Central memory CD8-positive, alpha-beta T cell (primary cell): Measurements from ENCODE around the gene PRL.

Source experiments
- ATAC-seq: fragments of 150-1000 bp; cut with Tn5 transposase; replicated peaks from 2 replicates; pipeline ENCODE4 v1.10.0; 2022; ENCODE audit warnings: mild to moderate bottlenecking, moderate FRiP score, moderate number of reproducible peaks; ENCODE audit not compliant: poor library complexity, severe bottlenecking; ENCODE audit errors: extremely low read depth
- DNase-seq, 2 donors: peaks; one replicate each; pipeline ENCODE4 v3.0.0; 2021; ENCODE audit warnings: low spot score in 2 of 2
- H3K27ac Mint-ChIP-seq: one replicate; pipeline ENCODE4 v1.8.0; 2022; ENCODE audit warnings: low read depth, mild to moderate bottlenecking, moderate library complexity, mixed read lengths
- H3K27me3 Mint-ChIP-seq: one replicate; pipeline ENCODE4 v1.8.0; 2022; ENCODE audit warnings: mixed read lengths
- H3K36me3 Mint-ChIP-seq: one replicate; pipeline ENCODE4 v1.8.0; 2022; ENCODE audit warnings: mild to moderate bottlenecking, moderate library complexity, mixed read lengths; ENCODE audit not compliant: insufficient read depth
- H3K4me1 Mint-ChIP-seq: one replicate; pipeline ENCODE4 v1.8.0; 2022; ENCODE audit warnings: mixed read lengths
- H3K4me3 Mint-ChIP-seq: one replicate; pipeline ENCODE4 v1.8.0; 2022; ENCODE audit warnings: mild to moderate bottlenecking, moderate library complexity, mixed read lengths
- H3K9me3 Mint-ChIP-seq: one replicate; pipeline ENCODE4 v1.8.0; 2022; ENCODE audit warnings: mixed read lengths

Gene PRL

DNA sequence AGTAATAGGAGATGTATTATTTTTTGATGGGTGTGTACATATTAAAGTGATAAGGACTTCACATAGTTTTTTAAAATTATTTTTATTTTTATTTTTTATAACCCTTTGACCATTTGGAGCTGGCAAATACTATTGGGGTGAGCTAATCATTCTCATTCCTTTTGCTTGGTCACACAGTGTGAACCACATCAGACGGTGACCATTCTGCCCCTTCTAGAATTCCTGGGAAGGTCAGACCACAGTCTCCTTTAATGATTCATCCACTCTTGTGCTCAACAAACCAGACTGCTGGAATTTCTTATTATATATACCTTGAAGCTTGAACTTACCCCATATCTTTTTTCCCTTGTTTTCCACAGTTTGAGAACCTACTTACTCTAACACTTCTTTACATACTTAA, 23.9 kb upstream of the PRL start:
- Mint-ChIP-seq H3K27ac (no peak overlapping the region), H3K4me1 (no peaks in the 10 kb centered on the region), H3K9me3 (peaks cover 8% of the 10 kb centered on the region), H3K27me3 (no peaks in the 10 kb centered on the region), H3K4me3 (no peak overlapping the region), H3K36me3 (no peaks in the 10 kb centered on the region)
- no peak for ATAC-seq
- DNase-seq: no peak

DNA sequence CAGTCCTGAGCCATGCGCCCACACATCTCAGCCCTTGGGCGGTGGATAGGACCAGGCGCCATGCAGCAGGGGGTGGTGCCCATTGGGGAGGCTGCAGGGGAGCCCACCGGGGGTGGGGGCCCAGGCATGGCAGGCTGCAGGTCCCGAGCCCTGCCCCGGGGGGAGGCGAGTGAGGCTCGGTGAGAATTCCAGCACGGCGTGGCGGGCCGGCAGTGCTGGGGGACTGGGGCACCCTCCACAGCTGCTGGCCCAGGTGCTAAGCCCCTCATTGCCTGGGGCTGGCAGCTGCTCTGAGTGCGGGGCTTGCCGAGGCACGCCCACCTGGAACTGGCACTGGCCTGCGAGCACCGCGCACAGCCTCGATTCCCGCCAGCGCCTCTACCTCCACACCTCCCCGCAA, 21.6 kb upstream of the PRL start:
- Mint-ChIP-seq H3K9me3 (peaks cover 8% of the 10 kb centered on the region), H3K4me1 (no peaks in the 10 kb centered on the region), H3K27ac (no peak overlapping the region), H3K36me3 (no peaks in the 10 kb centered on the region), H3K27me3 (no peaks in the 10 kb centered on the region), H3K4me3 (no peak overlapping the region)
- DNase-seq (no peak), ATAC-seq (no peak)

DNA sequence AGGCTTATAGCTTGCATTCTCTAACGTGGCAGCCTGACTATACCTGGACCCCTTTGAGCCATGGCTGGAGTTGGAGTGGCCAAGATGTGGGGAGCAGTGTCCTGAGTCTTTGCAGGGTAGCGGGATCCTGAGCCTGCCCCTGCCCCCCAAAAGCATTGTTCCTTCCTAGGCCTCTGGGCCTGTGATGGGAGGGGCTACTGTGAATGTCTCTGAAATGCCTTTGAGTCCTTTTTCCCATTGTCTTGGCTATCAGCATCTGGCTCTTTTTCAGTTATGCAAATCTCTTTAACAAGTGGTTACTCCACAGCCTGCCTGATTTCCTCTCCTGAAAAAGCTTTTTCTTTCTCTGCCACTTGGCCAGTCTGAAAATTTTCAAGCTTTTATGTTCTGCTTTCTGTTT, 17.0 kb upstream of the PRL start:
- no peaks in the 10 kb centered on the region for H3K27me3 Mint-ChIP-seq
- DNase-seq: no peak
- no peak overlapping the region for H3K27ac Mint-ChIP-seq
- peaks cover 21% of the 10 kb centered on the region for H3K9me3 Mint-ChIP-seq
- no peak for ATAC-seq
- no peak overlapping the region for H3K4me3 Mint-ChIP-seq
- no peaks in the 10 kb centered on the region for H3K36me3 Mint-ChIP-seq
- no peaks in the 10 kb centered on the region for H3K4me1 Mint-ChIP-seq

DNA sequence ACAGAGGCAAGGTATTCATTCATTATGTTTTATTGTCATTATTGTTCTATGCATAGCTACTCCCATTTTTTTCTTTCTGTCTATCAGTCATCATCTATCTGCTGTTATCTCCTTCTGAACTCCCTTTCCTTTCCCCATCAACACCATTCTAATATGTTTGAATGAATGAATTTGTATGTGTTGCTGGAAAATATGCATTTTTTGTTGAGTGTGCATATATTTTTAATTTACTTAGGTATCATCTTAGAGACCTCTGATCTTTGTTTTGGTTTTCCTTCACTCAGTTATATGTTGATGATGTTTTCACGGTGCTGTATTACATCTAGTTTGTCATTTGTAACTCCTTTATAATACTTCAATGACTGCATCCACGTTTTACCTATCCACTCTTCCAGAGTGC, 12.1 kb upstream of the PRL start:
- H3K9me3 Mint-ChIP-seq: peaks cover 17% of the 10 kb centered on the region
- no peak overlapping the region for H3K27ac Mint-ChIP-seq
- ATAC-seq (no peak), DNase-seq (no peak)
- no peaks in the 10 kb centered on the region for H3K27me3 Mint-ChIP-seq
- no peak overlapping the region for H3K4me3 Mint-ChIP-seq
- H3K4me1 Mint-ChIP-seq: no peaks in the 10 kb centered on the region
- no peaks in the 10 kb centered on the region for H3K36me3 Mint-ChIP-seq

DNA sequence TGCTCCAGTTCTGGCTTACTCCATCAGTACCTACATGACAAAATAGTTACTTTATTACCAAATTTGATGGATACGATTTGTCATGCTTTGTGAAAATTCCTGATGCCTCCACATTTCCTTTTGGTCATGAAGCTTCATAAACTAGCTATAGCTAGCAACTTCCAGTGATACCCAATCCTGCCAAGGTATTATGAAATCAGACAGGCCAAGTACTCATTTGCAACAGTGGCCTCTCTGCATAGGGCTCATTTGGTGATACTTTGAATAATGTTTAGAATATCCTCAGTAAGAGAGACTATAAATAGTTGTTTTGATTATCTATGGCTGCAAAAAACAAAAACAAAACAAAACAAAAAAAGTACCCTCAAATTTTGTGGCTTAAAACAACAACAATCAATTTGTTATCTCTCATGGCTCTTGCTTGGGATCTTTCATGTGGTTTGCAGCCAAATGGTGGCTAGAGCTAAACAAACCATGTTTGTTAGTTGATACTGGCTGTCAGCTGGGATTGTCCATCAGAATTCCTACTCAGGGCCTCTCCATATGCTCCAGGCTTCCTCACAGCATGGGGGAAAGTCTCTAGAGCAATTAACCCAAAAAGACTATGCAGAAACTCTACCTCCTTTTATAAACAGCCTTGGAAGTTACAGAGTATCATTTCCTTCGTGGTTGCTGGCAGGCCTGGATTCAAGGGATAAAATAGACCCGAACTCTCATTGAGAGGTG, 10.1 kb upstream of the PRL start:
- Mint-ChIP-seq H3K27ac (no peak overlapping the region), H3K4me3 (no peak overlapping the region), H3K4me1 (no peaks in the 10 kb centered on the region), H3K36me3 (no peaks in the 10 kb centered on the region), H3K27me3 (no peaks in the 10 kb centered on the region), H3K9me3 (peaks cover 27% of the 10 kb centered on the region)
- DNase-seq (no peak), ATAC-seq (no peak)

DNA sequence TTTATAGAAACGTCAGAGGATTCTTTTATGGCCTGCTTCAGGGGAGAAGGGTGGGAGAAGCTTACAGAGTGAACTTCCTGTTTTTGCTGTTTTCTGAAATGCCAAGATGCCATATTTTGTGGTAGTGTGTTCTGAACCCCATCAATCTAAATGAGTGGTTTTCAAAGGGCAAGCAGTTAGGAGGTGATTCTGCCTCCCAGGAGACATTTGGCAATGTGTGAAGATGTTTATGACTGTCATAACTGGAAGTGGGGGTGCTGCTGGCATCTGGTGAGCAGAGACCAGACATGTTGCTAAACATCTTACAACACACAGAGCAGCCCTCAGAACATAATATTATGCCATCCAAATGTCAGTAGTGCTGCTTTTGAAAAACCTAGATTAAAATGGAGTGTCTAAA, 6.0 kb upstream of the PRL start:
- peaks cover 16% of the 10 kb centered on the region for H3K9me3 Mint-ChIP-seq
- H3K27ac Mint-ChIP-seq: no peak overlapping the region
- H3K27me3 Mint-ChIP-seq: no peaks in the 10 kb centered on the region
- no peaks in the 10 kb centered on the region for H3K4me1 Mint-ChIP-seq
- H3K36me3 Mint-ChIP-seq: no peaks in the 10 kb centered on the region
- no peak overlapping the region for H3K4me3 Mint-ChIP-seq
- ATAC-seq: no peak
- no peak for DNase-seq

DNA sequence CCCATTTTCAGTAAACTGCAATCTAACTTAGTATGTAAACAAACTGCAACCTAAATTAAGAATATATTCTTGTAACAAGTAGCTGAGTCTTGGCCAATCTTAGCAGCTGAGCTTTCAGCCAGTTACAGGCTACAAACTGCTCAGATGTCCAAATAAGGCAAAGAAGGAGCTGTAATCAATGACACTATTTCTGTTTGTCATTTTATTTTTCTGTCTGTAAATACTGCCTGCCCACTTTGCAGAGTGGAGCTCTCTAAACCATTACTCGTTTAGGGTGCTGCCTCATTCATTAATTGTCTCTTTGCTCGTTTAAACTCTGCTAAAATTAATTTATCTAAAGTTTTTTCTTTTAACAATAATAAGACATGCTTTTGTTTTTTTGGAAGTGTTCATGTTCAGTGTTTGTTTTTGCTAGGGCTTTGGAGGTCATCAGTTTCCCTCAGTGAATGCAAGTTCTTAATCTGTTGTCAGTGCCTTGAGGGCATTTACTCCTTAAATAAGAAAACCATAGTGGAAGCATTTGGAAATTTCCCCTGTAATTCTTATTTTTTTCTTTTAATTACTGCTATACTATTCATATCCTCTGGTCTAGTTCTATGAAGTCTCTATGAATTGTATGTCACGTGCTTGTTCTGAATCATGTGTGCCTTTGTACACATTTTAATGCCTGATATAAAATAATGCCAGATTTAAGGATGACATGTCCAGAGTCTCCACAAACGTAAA, 3.6 kb upstream of the PRL start:
- ATAC-seq: no peak

DNA sequence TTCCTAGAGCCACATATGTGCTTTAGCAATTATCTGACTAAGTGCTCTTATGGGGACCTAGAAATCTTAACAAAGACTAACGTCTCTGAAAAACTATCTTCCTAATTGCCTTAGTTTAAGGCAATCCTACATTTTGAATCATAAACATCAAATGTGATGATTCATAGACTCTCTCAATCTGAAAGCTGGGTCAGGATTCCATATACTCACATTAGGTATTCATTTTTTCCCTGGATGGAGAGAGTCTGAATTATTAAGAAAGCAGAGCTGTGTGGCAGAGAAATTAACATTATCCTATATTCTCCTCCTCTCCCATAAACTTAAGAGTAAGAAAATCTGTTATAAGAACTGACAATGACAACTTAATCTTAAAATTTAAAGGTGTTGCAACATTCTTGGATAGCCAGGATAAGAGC, 1.6 kb upstream of the PRL start:
- Mint-ChIP-seq H3K4me3 (no peak overlapping the region), H3K36me3 (no peaks in the 10 kb centered on the region), H3K9me3 (peaks cover 8% of the 10 kb centered on the region), H3K27me3 (no peaks in the 10 kb centered on the region), H3K27ac (no peak overlapping the region), H3K4me1 (no peaks in the 10 kb centered on the region)
- DNase-seq (no peak), ATAC-seq (no peak)

More for the DNA sequence above, 3.6 kb upstream of the PRL start:
- no peaks in the 10 kb centered on the region for H3K4me1 Mint-ChIP-seq
- DNase-seq: no peak
- H3K27me3 Mint-ChIP-seq: no peaks in the 10 kb centered on the region
- peaks cover 16% of the 10 kb centered on the region for H3K9me3 Mint-ChIP-seq
- no peak overlapping the region for H3K4me3 Mint-ChIP-seq
- H3K36me3 Mint-ChIP-seq: no peaks in the 10 kb centered on the region
- H3K27ac Mint-ChIP-seq: no peak overlapping the region

DNA sequence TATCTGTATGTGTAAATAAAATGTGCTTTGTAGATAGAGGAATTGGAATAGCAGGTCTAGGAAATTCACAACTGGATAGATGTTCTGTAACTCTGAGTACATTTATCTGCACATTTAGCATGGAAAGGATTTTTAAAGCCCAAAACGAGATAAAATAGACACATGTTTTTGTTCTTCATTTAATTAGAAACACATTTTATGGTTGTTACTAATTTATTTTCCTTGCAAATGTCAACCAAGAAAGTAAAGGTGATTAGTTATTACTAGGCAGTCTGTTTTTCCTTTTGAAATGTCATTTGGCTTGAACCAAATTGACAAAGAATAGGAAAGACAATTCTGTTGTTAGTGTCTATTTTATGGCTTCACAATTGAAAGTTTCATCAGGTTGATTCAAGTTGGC, 769 bp downstream of the PRL start:
- Mint-ChIP-seq H3K9me3 (peaks cover 16% of the 10 kb centered on the region), H3K36me3 (no peaks in the 10 kb centered on the region), H3K27me3 (no peaks in the 10 kb centered on the region), H3K27ac (no peak overlapping the region), H3K4me1 (no peaks in the 10 kb centered on the region), H3K4me3 (no peak overlapping the region)
- ATAC-seq (no peak), DNase-seq (no peak)

DNA sequence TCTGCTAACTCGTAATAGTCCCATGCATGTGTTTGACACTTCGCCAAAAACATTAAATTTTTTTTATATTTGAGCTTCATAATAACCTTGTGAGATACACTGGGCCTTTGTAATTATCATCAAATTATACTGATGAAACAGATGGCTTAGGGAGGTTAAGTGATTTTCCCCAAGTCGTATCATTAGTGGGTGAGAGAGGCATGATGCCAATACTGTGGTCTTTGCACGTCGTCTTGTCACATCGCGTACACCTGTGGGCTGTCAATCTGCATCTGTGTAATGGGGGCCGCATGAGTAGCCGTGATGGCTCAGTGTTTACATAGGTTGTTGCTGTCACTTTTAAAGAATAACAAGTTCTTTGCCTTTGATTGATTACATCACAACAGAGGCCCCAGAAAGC, 1.7 kb downstream of the PRL start:
- DNase-seq (no peak), ATAC-seq (no peak)
- H3K4me3 Mint-ChIP-seq: no peak overlapping the region
- H3K36me3 Mint-ChIP-seq: no peaks in the 10 kb centered on the region
- peaks cover 20% of the 10 kb centered on the region for H3K9me3 Mint-ChIP-seq
- no peaks in the 10 kb centered on the region for H3K27me3 Mint-ChIP-seq
- no peak overlapping the region for H3K27ac Mint-ChIP-seq
- no peaks in the 10 kb centered on the region for H3K4me1 Mint-ChIP-seq

DNA sequence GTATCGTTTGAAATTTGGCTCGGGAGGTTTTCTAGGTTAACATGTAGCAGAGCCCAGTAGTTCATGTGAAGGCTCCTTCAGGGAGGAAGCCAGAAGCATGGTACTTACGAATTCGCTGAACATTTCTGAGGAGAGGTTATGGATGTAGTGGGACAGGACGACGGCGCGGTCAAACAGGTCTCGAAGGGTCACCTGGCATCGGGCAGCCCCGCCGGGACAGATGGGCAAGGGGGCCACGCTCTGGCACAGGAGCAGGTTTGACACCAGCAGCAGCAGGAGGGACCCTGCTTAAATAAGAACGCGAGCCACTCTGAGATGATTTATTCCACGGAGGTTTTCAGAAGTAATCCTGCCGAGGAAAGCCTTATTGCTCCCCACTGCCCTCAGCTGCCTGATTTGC, 2.5 kb downstream of the PRL start:
- Mint-ChIP-seq H3K4me1 (no peaks in the 10 kb centered on the region), H3K9me3 (peaks cover 20% of the 10 kb centered on the region), H3K27ac (no peak overlapping the region), H3K4me3 (no peak overlapping the region), H3K36me3 (no peaks in the 10 kb centered on the region), H3K27me3 (no peaks in the 10 kb centered on the region)
- ATAC-seq: no peak
- DNase-seq: no peak

DNA sequence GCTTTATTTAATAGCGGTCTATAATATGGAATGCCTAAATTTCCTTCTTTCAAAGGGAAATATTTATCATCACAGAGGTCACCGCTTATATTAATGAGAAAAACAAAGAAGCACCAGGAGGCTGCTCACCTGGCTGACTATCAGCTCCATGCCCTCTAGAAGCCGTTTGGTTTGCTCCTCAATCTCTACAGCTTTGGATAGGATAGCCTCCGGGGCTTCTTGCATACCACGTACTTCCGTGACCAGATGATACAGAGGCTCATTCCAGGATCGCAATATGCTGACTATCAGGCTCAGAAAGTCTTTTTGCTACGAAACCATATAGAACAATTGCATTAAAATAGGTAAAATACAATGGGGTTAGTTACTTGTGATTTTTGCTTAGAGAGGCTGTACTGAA, 6.8 kb downstream of the PRL start:
- Mint-ChIP-seq H3K36me3 (no peaks in the 10 kb centered on the region), H3K27ac (no peak overlapping the region), H3K27me3 (no peaks in the 10 kb centered on the region), H3K9me3 (peaks cover 20% of the 10 kb centered on the region), H3K4me3 (no peak overlapping the region), H3K4me1 (no peaks in the 10 kb centered on the region)
- DNase-seq (no peak), ATAC-seq (no peak)

DNA sequence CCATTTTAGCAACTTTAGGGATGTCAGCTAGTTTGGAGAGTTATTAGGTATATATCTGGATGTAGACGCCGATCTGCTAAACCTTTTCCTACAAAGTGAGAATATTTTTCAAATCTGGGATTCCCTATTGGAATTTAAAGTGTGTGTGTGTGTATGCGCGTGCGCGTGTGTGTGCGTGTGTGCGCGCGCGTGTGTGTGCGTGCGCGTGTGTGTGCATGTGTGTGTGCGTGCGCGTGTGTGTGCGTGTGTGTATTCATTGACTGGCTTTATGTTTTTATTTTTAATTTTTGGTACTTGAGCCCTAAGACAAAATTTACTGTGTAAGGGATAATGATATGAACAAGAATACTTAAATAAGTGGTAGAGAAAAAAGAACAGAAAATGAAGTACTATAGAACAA, 8.1 kb downstream of the PRL start:
- H3K27ac Mint-ChIP-seq: no peak overlapping the region
- ATAC-seq: no peak
- no peaks in the 10 kb centered on the region for H3K4me1 Mint-ChIP-seq
- peaks cover 25% of the 10 kb centered on the region for H3K9me3 Mint-ChIP-seq
- no peaks in the 10 kb centered on the region for H3K36me3 Mint-ChIP-seq
- no peak overlapping the region for H3K4me3 Mint-ChIP-seq
- no peaks in the 10 kb centered on the region for H3K27me3 Mint-ChIP-seq
- DNase-seq: no peak
